GM12873 (cell line): ENCODE results near the gene GGTLC1.

Source experiments
- CTCF ChIP-seq: IDR thresholded peaks from 2 replicates; pipeline ENCODE4 v1.5.1; 2012; ENCODE audit warnings: low read depth, mild to moderate bottlenecking, moderate library complexity, low read length, control low read depth; ENCODE audit not compliant: insufficient read depth; ENCODE audit errors: missing control alignments

Gene GGTLC1

GRCh38 chr20:23939063-23939462 lies 49.5 kb downstream of the GGTLC1 start:
- no peak for TF ChIP-seq CTCF

- no peak for TF ChIP-seq CTCF
These were observed 50.5 kb downstream of the GGTLC1 start for GRCh38 chr20:23938118-23938438.

GRCh38 chr20:23937303-23938117 lies 51.1 kb downstream of the GGTLC1 start:
- peak; percentile 77 for TF ChIP-seq CTCF
